GM12878 (cell line): ENCODE results near the gene CACNA1G. TPM values are rescaled to one million over a fixed set of nuclear protein-coding genes. Genes with fewer than 3 reads are reported as not detected.

Experiments used
- ATAC-seq: fragments of 200-7000 bp; cut with Tn5 transposase; 3 replicates; pipeline ENCODE4 v1.9.1; 2020; ENCODE audit warnings: mild to moderate bottlenecking, moderate library complexity
- BruUV-seq: library from RNA; stranded (reverse); fragments of 400-500 nt; replicated peaks from 2 replicates; lab custom pipeline; 2021; lab: Mats Ljungman, UMichigan
- CTCF ChIA-PET: fragments of 300-600 bp; sonication (Branson Sonifier 250); formaldehyde crosslinking; extraction: SDS; loops from one replicate; lab custom pipeline; 2021; ENCODE audit warnings: inconsistent platforms; lab: Yijun Ruan, JAX
- POLR2A ChIA-PET: fragments of 350-600 bp; formaldehyde crosslinking; extraction: SDS; loops from one replicate; lab custom pipeline; 2021; ENCODE audit warnings: inconsistent platforms; lab: Charles Lee
- RAD21 ChIA-PET: fragments of 300-600 bp; sonication (Branson Sonifier 250); formaldehyde crosslinking; loops from one replicate; lab custom pipeline; 2023; ENCODE audit warnings: antibody characterized with exemption; ENCODE audit not compliant: unreplicated experiment; lab: Charles Lee
- SMC1A ChIA-PET: fragments of 300-600 bp; sonication (Branson Sonifier 250); formaldehyde crosslinking; loops from one replicate; lab custom pipeline; 2023; ENCODE audit not compliant: unreplicated experiment, uncharacterized antibody; lab: Charles Lee
- DNase-seq: peaks from one replicate; pipeline ENCODE4 v3.0.0-alpha.2; 2011; ENCODE audit warnings: low read depth, low spot score
- FAIRE-seq: peaks from 3 replicates; lab custom pipeline; 2011; peaks lifted over from hg19 to GRCh38; lab: Jason Lieb, UNC
- H2AFZ ChIP-seq: 2 replicates; pipeline ENCODE4 v1.6.0; 2011; ENCODE audit warnings: low read depth, low read length, control low read depth; ENCODE audit not compliant: control insufficient read depth
- H3K27ac ChIP-seq: 2 replicates; pipeline ENCODE4 v1.5.1; 2011; ENCODE audit warnings: control low read depth; ENCODE audit not compliant: control insufficient read depth, insufficient read depth
- H3K27me3 ChIP-seq, 2 experiments: replicated peaks in 1 of 2; 2 replicates each; pipeline versions ENCODE4 v1.6.0 to v1.6.1; 2011; ENCODE audit warnings: low read length in 1 of 2; ENCODE audit not compliant: control insufficient read depth in 2 of 2, insufficient read depth in 2 of 2
- H3K36me3 ChIP-seq, 2 experiments: 2 replicates each; pipeline ENCODE4 v1.5.1; 2011; ENCODE audit warnings: low read length in 1 of 2; ENCODE audit not compliant: control insufficient read depth in 2 of 2, insufficient read depth in 2 of 2
- H3K4me1 ChIP-seq: 2 replicates; pipeline ENCODE4 v1.6.1; 2011; ENCODE audit warnings: mild to moderate bottlenecking, low read length, moderate library complexity, mixed read lengths; ENCODE audit not compliant: control insufficient read depth, insufficient read depth
- H3K4me2 ChIP-seq: 2 replicates; pipeline ENCODE4 v1.6.0; 2011; ENCODE audit warnings: control low read depth; ENCODE audit not compliant: control insufficient read depth, insufficient read depth
- H3K4me3 ChIP-seq: fragments of 200-600 bp; sonication (generic); 2 replicates; pipeline ENCODE4 v1.5.1; 2016
- H3K79me2 ChIP-seq: 2 replicates; pipeline ENCODE4 v1.6.0; 2011; ENCODE audit warnings: low read length; ENCODE audit not compliant: control insufficient read depth, insufficient read depth
- H3K9ac ChIP-seq: 2 replicates; pipeline ENCODE4 v1.8.0; 2011; ENCODE audit warnings: low read length, control low read depth, mixed read lengths; ENCODE audit not compliant: control insufficient read depth, insufficient read depth
- H3K9me3 ChIP-seq: replicated peaks from 3 replicates; pipeline ENCODE4 v1.5.1; 2011; ENCODE audit warnings: mild to moderate bottlenecking, low read length; ENCODE audit not compliant: control insufficient read depth, insufficient read depth
- H4K20me1 ChIP-seq: 2 replicates; pipeline ENCODE4 v1.6.0; 2011; ENCODE audit not compliant: control insufficient read depth, insufficient read depth
- BACH1 ChIP-seq: fragments of 450-650 bp; IDR thresholded peaks from 2 replicates; pipeline ENCODE4 v1.6.1; 2017; ENCODE audit warnings: mild to moderate bottlenecking, borderline replicate concordance
- BMI1 ChIP-seq: fragments of 450-650 bp; IDR thresholded peaks from 2 replicates; pipeline ENCODE4 v1.6.1; 2016; ENCODE audit warnings: mild to moderate bottlenecking, moderate library complexity, borderline replicate concordance
- CTCF ChIP-seq, 3 experiments: IDR thresholded peaks in 2 of 3; conservative IDR thresholded peaks in 1 of 3; 2 replicates each; pipeline ENCODE4 v1.5.1; 2011; ENCODE audit warnings: low read depth in 3 of 3, low read length in 3 of 3, mild to moderate bottlenecking in 3 of 3, control low read depth in 2 of 3, moderate library complexity in 2 of 3, inconsistent platforms in 1 of 3, mixed read lengths in 1 of 3; ENCODE audit not compliant: control insufficient read depth in 2 of 3, insufficient read depth in 1 of 3; ENCODE audit errors: extremely low read depth in 1 of 3
- CUX1 ChIP-seq: IDR thresholded peaks from 2 replicates; pipeline ENCODE4 v1.6.1; 2012; ENCODE audit warnings: improper control_type of control experiment, low read depth, low read length; ENCODE audit not compliant: insufficient replicate concordance
- HDAC2 ChIP-seq: fragments of 200-600 bp; sonication (generic); IDR thresholded peaks from 2 replicates; pipeline ENCODE4 v1.6.1; 2017
- IKZF2 ChIP-seq, 2 experiments: fragments of 450-650 bp; IDR thresholded peaks; 2 replicates each; pipeline ENCODE4 v1.6.1; 2017; ENCODE audit warnings: mild to moderate bottlenecking in 2 of 2, moderate library complexity in 2 of 2
- IRF3 ChIP-seq: fragments of 450-650 bp; IDR thresholded peaks from 2 replicates; pipeline ENCODE4 v1.6.1; 2014; ENCODE audit warnings: mild to moderate bottlenecking
- IRF5 ChIP-seq: fragments of 450-650 bp; IDR thresholded peaks from 2 replicates; pipeline ENCODE4 v1.6.1; 2017; ENCODE audit warnings: borderline replicate concordance
- MAX ChIP-seq: IDR thresholded peaks from 2 replicates; pipeline ENCODE4 v1.6.1; 2012; ENCODE audit warnings: low read depth, low read length, improper control_type of control experiment
- YY1 ChIP-seq: IDR thresholded peaks from 2 replicates; pipeline ENCODE4 v1.6.1; 2011; ENCODE audit warnings: low read depth, mild to moderate bottlenecking, low read length
- WGBS: methylation state at CpG from one replicate; pipeline ENCODE4 v1.1.6; 2016; ENCODE audit warnings: low lambda C conversion rate; ENCODE audit not compliant: insufficient replicate concordance, insufficient coverage; ENCODE audit errors: missing lambda C conversion rate; 5-methylcytosine and 5-hydroxymethylcytosine counted together
- in situ Hi-C: fragments of 300-500 bp; cut with MboI; formaldehyde crosslinking; loops from 9 replicates; pipeline ENCODE4 v1.14.3; 2018; ENCODE audit warnings: mixed read lengths
- intact Hi-C: fragments of 100-400 bp; cut with micrococcal nuclease; formaldehyde crosslinking; loops from one replicate; pipeline ENCODE4 v1.14.2; 2022; ENCODE audit not compliant: unreplicated experiment
- polyA plus RNA-seq, 11 experiments: library from polyadenylated mRNA; depleted of rRNA in 4 of 11; unstranded in 6 of 11; stranded (reverse) in 5 of 11; fragments of >200 nt; fragmentation: Nextera tagmentation in 4 of 11; fragmentation: Illumina TruSeq in 1 of 11; extraction: Ambion mirVana in 4 of 11; extraction: Trizol in 1 of 11; gene quantifications; 1 replicate in 1 of 11; 2 replicates in 10 of 11; pipeline versions ENCODE4 v1.2.1 to v1.2.3, GENCODE V29; 2011 to 2016; ENCODE audit warnings: inconsistent platforms in 2 of 11, missing spikeins in 2 of 11, low read depth in 1 of 11
- total RNA-seq, 4 experiments: library from RNA; depleted of rRNA in 3 of 4; stranded (reverse); fragments of >200 nt in 3 of 4; fragmentation: Illumina TruSeq in 1 of 4; extraction: Trizol in 1 of 4; gene quantifications; 2 replicates each; pipeline versions ENCODE4 v1.2.1 to v1.2.3, GENCODE V29; 2013 to 2021

The CACNA1G gene
- total and polyA plus RNA-seq, 10 of the 15 experiments (the other 5 are each of a cell fraction or from before 2014, with no cell fraction given): 0.03 to 0.15 TPM; not detected in 8

- WGBS: 90% methylated on average over 32 of the region's 32 CpGs
- FAIRE-seq (no peak), ATAC-seq (peak; percentile 18; the same call in 1 of the 3 replicates), DNase-seq (no peak)
- no peaks in the 10 kb centered on the region for H3K9me3 ChIP-seq
- no peaks in the 10 kb centered on the region for H3K27me3 ChIP-seq
- no peak overlapping the region for H3K27ac ChIP-seq
- ChIA-PET POLR2A (interaction anchor here (0.5 to 1.7 kb wide), 2 partner anchors 9 to 44 kb away, joined by 3 to 4 read pairs; no protein-coding TSS in a partner anchor), RAD21 (interaction anchor here (1.0 to 2.1 kb wide), 4 partner anchors 75 to 145 kb away, joined by 3 to 11 read pairs (median 5); no protein-coding TSS in a partner anchor), SMC1A (interaction anchor here (1.1 to 2.1 kb wide), 5 partner anchors 9 to 214 kb away, joined by 3 to 11 read pairs (median 3); no protein-coding TSS in a partner anchor), CTCF (interaction anchor here (0.6 to 3.8 kb wide), 10 partner anchors 9 to 278 kb away, joined by 3 to 18 read pairs (median 4); no protein-coding TSS in a partner anchor)
- intact Hi-C loops: no loop called here
- no TSS peak for BruUV-seq
- no peaks in the 10 kb centered on the region; the same call in 1 of the 2 replicates for H3K4me1 ChIP-seq
- H3K4me3 ChIP-seq: no peak overlapping the region
- H4K20me1 ChIP-seq: no peaks in the 10 kb centered on the region
- no peak overlapping the region for H3K9ac ChIP-seq
- peaks cover 3% of the 10 kb centered on the region for H3K79me2 ChIP-seq
- no peak overlapping the region for H3K4me2 ChIP-seq
- in situ Hi-C loops: no loop called here
- no peaks in the 10 kb centered on the region; a peak in 1 of 4 replicates for H3K36me3 ChIP-seq
- H2AFZ ChIP-seq: no peak overlapping the region
- no peak for TF ChIP-seq YY1
- no peak for TF ChIP-seq HDAC2
- no peak for TF ChIP-seq IRF5
- no peak for TF ChIP-seq CUX1
- TF ChIP-seq IRF3: no peak
- TF ChIP-seq MAX: no peak
- TF ChIP-seq BACH1: no peak
- no peak for TF ChIP-seq BMI1
- TF ChIP-seq IKZF2 (IDR thresholded peaks at IDR 0.05): no peak
- TF ChIP-seq CTCF (IDR thresholded peaks at IDR 0.05 in 2 of 3, conservative IDR thresholded peaks at IDR 0.05 in 1 of 3; ENCODE audit: control insufficient read depth in 2 of 3, extremely low read depth in 1 of 3, insufficient read depth in 1 of 3, low read depth in 3 of 3, low read length in 3 of 3): peak; percentile 30 to 54 (median 45); a peak in 5 of 6 replicates
Measured at GRCh38 chr17:50550661-50551432, 9.7 kb upstream of the CACNA1G start.
